Endothelial cell (in vitro differentiated cells): ENCODE data around the gene AZIN2. TPM values are rescaled to one million over a fixed set of nuclear protein-coding genes. Genes with fewer than 3 reads are reported as not detected.

Experiments
- DNase-seq: peaks from one replicate; pipeline ENCODE4 v3.0.0; 2021; ENCODE audit warnings: low spot score
- H3K27ac Mint-ChIP-seq: one replicate; pipeline ENCODE4 v1.8.0; 2021; ENCODE audit warnings: mixed read lengths, inconsistent platforms; ENCODE audit not compliant: unreplicated experiment
- H3K27me3 Mint-ChIP-seq: one replicate; pipeline ENCODE4 v1.8.0; 2021; ENCODE audit warnings: mild to moderate bottlenecking, moderate library complexity, mixed read lengths, inconsistent platforms; ENCODE audit not compliant: unreplicated experiment
- H3K36me3 Mint-ChIP-seq: one replicate; pipeline ENCODE4 v1.8.0; 2021; ENCODE audit warnings: mild to moderate bottlenecking, low read depth, mixed read lengths, inconsistent platforms; ENCODE audit not compliant: unreplicated experiment
- H3K4me1 Mint-ChIP-seq: one replicate; pipeline ENCODE4 v1.8.0; 2021; ENCODE audit warnings: mild to moderate bottlenecking, mixed read lengths, inconsistent platforms; ENCODE audit not compliant: unreplicated experiment
- H3K4me3 Mint-ChIP-seq: one replicate; pipeline ENCODE4 v1.8.0; 2021; ENCODE audit warnings: mild to moderate bottlenecking, mixed read lengths, inconsistent platforms; ENCODE audit not compliant: unreplicated experiment
- H3K9me3 Mint-ChIP-seq: one replicate; pipeline ENCODE4 v1.8.0; 2021; ENCODE audit warnings: mixed read lengths, inconsistent platforms; ENCODE audit not compliant: unreplicated experiment
- CTCF ChIP-seq: fragments of 200-600 bp; sonication (generic); IDR thresholded peaks from one replicate; pipeline ENCODE4 v1.5.0; 2021; ENCODE audit warnings: antibody characterized with exemption; ENCODE audit not compliant: unreplicated experiment
- total RNA-seq: library from RNA; stranded (reverse); fragmentation: NEBNext Ultra II Directional; extraction: Animal tissue kit (Norgen Biotek cat#: 25700); gene quantifications from one replicate; pipeline ENCODE4 v1.2.1, GENCODE V29; 2021; ENCODE audit not compliant: unreplicated experiment

Gene AZIN2
- total RNA-seq, 1 donor from 2014 or later, result 1.4 TPM

- peaks cover 10% of the 10 kb centered on the region for H3K27me3 Mint-ChIP-seq
- H3K36me3 Mint-ChIP-seq, result no peaks in the 10 kb centered on the region
- no peak overlapping the region for H3K27ac Mint-ChIP-seq
- no peaks in the 10 kb centered on the region for H3K9me3 Mint-ChIP-seq
- TF ChIP-seq CTCF, result peak; percentile 57
- DNase-seq, result peak; percentile 74
- peaks cover 15% of the 10 kb centered on the region for H3K4me1 Mint-ChIP-seq
- H3K4me3 Mint-ChIP-seq, result no peak overlapping the region
These were observed 5.5 kb downstream of the AZIN2 start for GRCh38 chr1:33086384-33086850.

DNA sequence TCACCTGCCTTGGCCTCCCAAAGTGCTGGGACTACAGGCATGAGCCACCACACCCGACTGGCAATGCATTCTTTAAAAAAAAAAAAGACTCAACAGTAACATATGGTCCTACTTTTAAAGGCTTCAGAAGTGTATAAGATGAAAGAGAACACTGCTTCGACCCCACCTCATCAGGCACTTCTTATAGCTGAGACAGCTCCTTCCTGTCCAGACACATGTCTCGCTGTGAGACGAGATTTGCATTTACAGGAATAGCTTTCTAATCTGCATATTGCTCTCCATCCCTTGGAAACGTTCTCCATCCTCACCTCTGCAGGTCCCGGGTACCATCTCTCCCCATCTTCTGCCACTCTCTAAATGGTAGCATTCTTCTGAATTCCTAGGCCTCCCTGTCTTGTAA lies 6.7 kb downstream of the AZIN2 start:
- no peak for TF ChIP-seq CTCF
- no peak for DNase-seq
- H3K27ac Mint-ChIP-seq, result no peak overlapping the region
- peaks cover 11% of the 10 kb centered on the region for H3K27me3 Mint-ChIP-seq
- H3K36me3 Mint-ChIP-seq, result no peaks in the 10 kb centered on the region
- H3K4me3 Mint-ChIP-seq, result no peak overlapping the region
- peaks cover 12% of the 10 kb centered on the region for H3K4me1 Mint-ChIP-seq
- no peaks in the 10 kb centered on the region for H3K9me3 Mint-ChIP-seq

GRCh38 chr1:33088119-33088906 lies 7.4 kb downstream of the AZIN2 start:
- Mint-ChIP-seq H3K4me1 (peaks cover 12% of the 10 kb centered on the region), H3K27ac (no peak overlapping the region), H3K4me3 (no peak overlapping the region), H3K9me3 (no peaks in the 10 kb centered on the region), H3K36me3 (no peaks in the 10 kb centered on the region), H3K27me3 (peaks cover 7% of the 10 kb centered on the region)
- TF ChIP-seq CTCF, result no peak
- no peak for DNase-seq

- Mint-ChIP-seq H3K4me3 (no peak overlapping the region), H3K27me3 (peaks cover 6% of the 10 kb centered on the region), H3K4me1 (peaks cover 13% of the 10 kb centered on the region), H3K27ac (no peak overlapping the region), H3K36me3 (no peaks in the 10 kb centered on the region), H3K9me3 (no peaks in the 10 kb centered on the region)
- TF ChIP-seq CTCF, result no peak
- no peak for DNase-seq
These were observed 8.5 kb downstream of the AZIN2 start for GRCh38 chr1:33089457-33089856.

DNA sequence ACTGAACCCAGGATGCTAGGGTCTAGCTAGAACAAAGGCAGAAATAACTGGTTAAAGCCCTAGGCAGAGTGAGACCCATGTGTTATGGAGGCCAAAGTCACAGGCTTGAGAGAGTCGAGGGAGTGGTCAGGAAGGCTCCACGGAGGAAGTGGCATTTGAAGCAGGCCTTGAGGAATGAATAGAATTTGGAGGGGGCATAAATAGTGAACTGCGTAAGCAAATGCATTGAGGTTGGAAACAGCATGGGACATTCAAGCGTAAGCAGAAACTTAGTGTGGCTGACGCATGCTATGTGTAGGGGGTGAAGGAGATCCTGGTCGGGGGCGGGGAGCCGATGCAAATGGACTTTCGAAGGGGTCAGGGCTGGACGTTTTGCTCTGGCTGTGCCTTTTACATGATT lies 11.5 kb downstream of the AZIN2 start:
- no peaks in the 10 kb centered on the region for H3K9me3 Mint-ChIP-seq
- H3K27me3 Mint-ChIP-seq, result peaks cover 4% of the 10 kb centered on the region

More for the DNA sequence above, 11.5 kb downstream of the AZIN2 start:
- Mint-ChIP-seq H3K27ac (no peak overlapping the region), H3K4me3 (no peak overlapping the region), H3K4me1 (peaks cover 11% of the 10 kb centered on the region), H3K36me3 (no peaks in the 10 kb centered on the region)
- TF ChIP-seq CTCF, result no peak
- no peak for DNase-seq
